Uterus (tissue), 2 donors: Measurements from ENCODE around the gene MISP.

Experiments
- POLR2A ChIP-seq, 2 donors: fragments of 450-650 bp; IDR thresholded peaks; one replicate each; pipeline ENCODE4 v1.6.1; 2016; ENCODE audit warnings: antibody characterized with exemption in 2 of 2, mild to moderate bottlenecking in 1 of 2, moderate library complexity in 1 of 2
- TF ChIP-seq, protein P1 (sequence below), 4 experiments: fragments of 200-600 bp in 2 of 4; fragments of 450-650 bp in 2 of 4; sonication (generic) in 2 of 4; IDR thresholded peaks; one replicate each; pipeline ENCODE4 v1.5.1; 2016 to 2019; ENCODE audit warnings: antibody characterized with exemption in 4 of 4, mild to moderate bottlenecking in 2 of 4, moderate library complexity in 1 of 4

- TF ChIP-seq, protein P1, sequence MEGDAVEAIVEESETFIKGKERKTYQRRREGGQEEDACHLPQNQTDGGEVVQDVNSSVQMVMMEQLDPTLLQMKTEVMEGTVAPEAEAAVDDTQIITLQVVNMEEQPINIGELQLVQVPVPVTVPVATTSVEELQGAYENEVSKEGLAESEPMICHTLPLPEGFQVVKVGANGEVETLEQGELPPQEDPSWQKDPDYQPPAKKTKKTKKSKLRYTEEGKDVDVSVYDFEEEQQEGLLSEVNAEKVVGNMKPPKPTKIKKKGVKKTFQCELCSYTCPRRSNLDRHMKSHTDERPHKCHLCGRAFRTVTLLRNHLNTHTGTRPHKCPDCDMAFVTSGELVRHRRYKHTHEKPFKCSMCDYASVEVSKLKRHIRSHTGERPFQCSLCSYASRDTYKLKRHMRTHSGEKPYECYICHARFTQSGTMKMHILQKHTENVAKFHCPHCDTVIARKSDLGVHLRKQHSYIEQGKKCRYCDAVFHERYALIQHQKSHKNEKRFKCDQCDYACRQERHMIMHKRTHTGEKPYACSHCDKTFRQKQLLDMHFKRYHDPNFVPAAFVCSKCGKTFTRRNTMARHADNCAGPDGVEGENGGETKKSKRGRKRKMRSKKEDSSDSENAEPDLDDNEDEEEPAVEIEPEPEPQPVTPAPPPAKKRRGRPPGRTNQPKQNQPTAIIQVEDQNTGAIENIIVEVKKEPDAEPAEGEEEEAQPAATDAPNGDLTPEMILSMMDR (IDR thresholded peaks at IDR 0.05) = no peak
- no peak for TF ChIP-seq POLR2A (IDR thresholded peaks at IDR 0.05)
Observed at GRCh38 chr19:791007-791566, 40.2 kb downstream of the MISP start.
